H1 (cell line): Measurements from ENCODE around the gene TRAF3IP1.

Experiments used
- CEBPB ChIP-seq: IDR thresholded peaks from 2 replicates; pipeline ENCODE4 v1.6.1; 2012; ENCODE audit warnings: low read depth, low read length
- CTCF ChIP-seq, 3 experiments: IDR thresholded peaks; 1 replicate in 2 of 3; 2 replicates in 1 of 3; pipeline versions ENCODE4 v1.5.1 to v1.6.1; 2011; ENCODE audit warnings: low read length in 3 of 3, mild to moderate bottlenecking in 3 of 3, inconsistent platforms in 2 of 3, low read depth in 1 of 3, moderate library complexity in 1 of 3; ENCODE audit not compliant: insufficient read depth in 1 of 3; ENCODE audit errors: control extremely low read depth in 1 of 3
- EZH2 ChIP-seq: fragments of 200-600 bp; sonication (generic); IDR thresholded peaks from 2 replicates; pipeline ENCODE4 v1.7.1; 2012; ENCODE audit warnings: low read depth, mild to moderate bottlenecking, moderate library complexity, low read length, inconsistent platforms; ENCODE audit not compliant: severe bottlenecking
- RAD21 ChIP-seq, 2 experiments: IDR thresholded peaks in 1 of 2; conservative IDR thresholded peaks in 1 of 2; 2 replicates each; pipeline ENCODE4 v1.6.1; 2011; ENCODE audit warnings: low read depth in 2 of 2, low read length in 2 of 2, improper control_type of control experiment in 1 of 2, inconsistent platforms in 1 of 2, mild to moderate bottlenecking in 1 of 2, moderate library complexity in 1 of 2
- RXRA ChIP-seq: IDR thresholded peaks from 2 replicates; pipeline ENCODE4 v1.6.1; 2011; ENCODE audit warnings: low read depth, mild to moderate bottlenecking, low read length, moderate library complexity; ENCODE audit not compliant: insufficient read depth
- SIN3A ChIP-seq, 2 experiments: IDR thresholded peaks in 1 of 2; conservative IDR thresholded peaks in 1 of 2; 2 replicates each; pipeline ENCODE4 v1.6.1; 2011 to 2012; ENCODE audit warnings: low read length in 2 of 2, improper control_type of control experiment in 1 of 2, low read depth in 1 of 2, mild to moderate bottlenecking in 1 of 2

- no peak for TF ChIP-seq CTCF (IDR thresholded peaks at IDR 0.05; ENCODE audit: control extremely low read depth in 1 of 3, insufficient read depth in 1 of 3, low read depth in 1 of 3, low read length in 3 of 3)
- TF ChIP-seq CEBPB, result no peak
- TF ChIP-seq RXRA, result no peak
- no peak for TF ChIP-seq RAD21 (IDR thresholded peaks at IDR 0.05 in 1 of 2, conservative IDR thresholded peaks at IDR 0.05 in 1 of 2; ENCODE audit: low read depth in 2 of 2, low read length in 2 of 2)
- no peak for TF ChIP-seq EZH2
- TF ChIP-seq SIN3A (conservative IDR thresholded peaks at IDR 0.05 in 1 of 2, IDR thresholded peaks at IDR 0.05 in 1 of 2; ENCODE audit: low read depth in 1 of 2, low read length in 2 of 2), result no peak
These were observed 125.3 kb downstream of the TRAF3IP1 start for GRCh38 chr2:238445409-238446190.
